NCI-H510A (cell line): ENCODE measurements around the gene CKMT2.
A peak's percentile ranks its signal among the peaks of the same experiment; 100 is the strongest.

Experiments
- DNase-seq: peaks from one replicate; lab custom pipeline; 2025; lab: John Stamatoyannopoulos, UW

CKMT2 gene

DNA sequence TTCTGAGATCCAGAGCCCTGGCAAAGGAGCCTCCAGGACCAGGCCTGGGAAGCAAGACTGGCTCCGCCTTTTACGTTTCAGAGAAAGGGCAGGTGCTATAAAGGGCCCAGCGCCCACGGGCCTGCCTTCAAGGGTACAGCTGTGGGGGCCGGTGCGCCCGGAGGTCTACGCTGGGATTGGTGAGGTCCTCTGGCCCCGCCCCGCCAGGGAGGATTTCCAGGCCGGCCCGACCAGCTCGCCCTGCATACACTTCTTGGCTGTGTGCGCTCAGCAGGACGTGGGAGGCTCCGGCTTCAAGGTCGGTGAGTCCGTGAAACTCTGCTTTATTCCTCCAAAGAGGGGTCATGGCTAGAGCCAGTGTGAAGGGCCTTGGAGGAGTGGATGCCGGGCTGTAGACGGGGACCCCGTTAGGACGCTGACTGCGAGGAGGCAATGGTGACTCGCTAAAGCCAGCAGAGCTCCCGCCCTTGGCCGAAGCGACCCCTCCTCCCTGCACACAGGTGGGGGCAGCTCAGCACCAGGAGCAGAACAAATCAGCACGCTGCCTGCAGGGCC is at the start of gene CKMT2:
Gene CKMT2, plus strand, starts transcription at position 243 of the 555 bp plus-strand sequence. CDS start 17,811 bp downstream, outside the sequence.
- DNase-seq: peak; percentile 35

GRCh38 chr5:81183811-81184748 is 49.0 kb upstream of the CKMT2 start:
- DNase-seq: no peak

- DNase-seq: no peak
These were observed 48.4 kb upstream of the CKMT2 start for GRCh38 chr5:81184749-81185110.

DNA sequence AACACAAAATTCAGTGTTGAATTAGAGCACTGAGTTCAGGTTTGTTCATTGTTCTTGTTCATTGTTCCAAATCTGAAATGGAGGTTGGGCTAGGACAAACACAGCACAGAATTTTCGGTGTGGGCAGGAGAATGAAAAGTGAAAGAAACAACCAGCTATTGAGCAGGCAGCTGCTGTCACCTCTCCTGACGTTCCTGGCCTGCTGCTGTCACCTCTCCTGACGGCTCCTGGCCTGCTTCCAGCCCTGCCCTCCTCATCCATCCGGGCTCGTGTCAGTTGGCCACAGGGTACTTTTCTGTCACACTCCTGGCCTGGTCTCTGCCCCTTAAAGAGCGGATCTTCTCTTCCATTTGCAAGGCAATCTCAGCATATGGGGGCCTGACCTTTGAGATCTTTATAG is 45.2 kb upstream of the CKMT2 start:
- no peak for DNase-seq

- no peak for DNase-seq
These were observed 44.2 kb upstream of the CKMT2 start for GRCh38 chr5:81188962-81189361.

DNA sequence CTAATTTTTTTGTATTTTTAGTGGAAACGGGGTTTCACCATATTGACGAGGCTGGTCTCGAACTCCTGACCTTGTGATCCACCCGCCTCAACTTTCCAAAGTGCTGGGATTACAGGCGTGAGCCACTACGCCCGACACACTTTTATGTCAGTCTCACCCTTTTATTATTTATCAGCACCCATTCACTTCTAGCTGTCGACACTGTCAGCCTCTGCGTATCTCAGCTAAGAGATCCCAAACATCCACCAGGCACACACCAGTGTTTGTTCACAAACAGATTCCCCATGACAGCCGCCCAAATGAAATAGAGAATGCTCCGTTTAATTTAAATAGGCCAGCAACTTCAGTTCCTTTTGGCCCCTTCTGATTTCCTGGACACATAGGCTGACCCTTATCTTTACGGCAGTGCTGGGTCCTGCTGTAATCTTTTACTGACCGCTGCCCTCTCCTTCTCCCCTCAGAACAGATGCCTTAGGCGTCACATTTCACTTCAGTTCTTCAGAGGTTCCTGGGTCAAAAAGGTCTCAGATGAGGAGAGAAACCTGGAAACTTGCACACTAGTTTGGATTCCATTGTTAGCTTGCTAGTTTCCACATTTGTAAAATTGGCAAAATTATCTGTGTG is 43.1 kb upstream of the CKMT2 start:
- no peak for DNase-seq

DNA sequence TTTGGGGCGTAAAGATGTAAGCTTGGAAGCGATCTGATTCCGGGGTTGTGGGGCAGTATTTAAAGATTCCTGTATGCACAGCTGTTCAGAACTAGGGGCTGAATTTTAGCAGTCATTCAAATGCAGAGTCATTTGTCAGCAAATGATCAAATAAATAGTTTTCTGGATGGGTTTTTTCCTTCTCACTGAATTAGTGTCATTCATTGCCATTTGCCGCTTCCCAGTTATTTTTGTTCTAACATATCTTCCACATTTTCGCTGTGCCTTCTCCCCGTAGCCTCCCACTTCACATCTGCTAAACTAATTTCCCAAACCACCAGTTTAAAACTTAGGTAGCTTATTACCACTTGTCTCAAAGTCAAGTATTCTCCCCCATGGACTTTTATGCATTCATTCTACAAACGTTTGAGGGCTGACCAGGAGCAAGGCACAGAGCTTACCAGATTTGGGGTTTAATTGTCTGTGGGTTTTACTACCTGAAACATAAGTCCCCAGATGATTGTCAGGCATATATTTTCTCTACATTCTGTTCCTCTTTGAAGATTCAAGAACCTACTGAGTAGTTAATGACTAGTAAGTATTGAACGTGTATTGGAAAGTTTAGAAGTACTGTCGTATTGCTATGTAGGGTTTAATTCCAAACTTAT is 41.3 kb upstream of the CKMT2 start:
- no peak for DNase-seq

DNA sequence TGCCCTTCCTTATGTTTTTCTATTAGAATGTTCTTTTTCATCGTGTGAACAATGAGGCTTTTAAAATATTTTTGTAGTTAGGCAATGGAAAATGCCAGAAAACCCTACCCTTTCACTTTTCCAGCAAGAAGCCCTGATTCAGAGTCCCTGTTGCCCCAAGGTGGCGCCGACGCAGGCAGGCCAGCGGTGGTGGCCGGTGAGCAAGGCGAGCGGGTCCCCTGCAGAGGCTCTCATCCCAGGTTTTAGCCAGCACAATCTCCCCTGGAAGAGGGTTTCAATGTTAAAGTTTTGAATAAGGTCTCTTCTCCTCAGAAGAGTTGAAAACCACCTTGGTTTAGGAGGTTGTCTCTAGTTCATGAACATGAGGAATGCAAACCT is 40.8 kb upstream of the CKMT2 start:
- no peak for DNase-seq

- DNase-seq: no peak
These were observed 38.3 kb upstream of the CKMT2 start for GRCh38 chr5:81194633-81195334.

DNA sequence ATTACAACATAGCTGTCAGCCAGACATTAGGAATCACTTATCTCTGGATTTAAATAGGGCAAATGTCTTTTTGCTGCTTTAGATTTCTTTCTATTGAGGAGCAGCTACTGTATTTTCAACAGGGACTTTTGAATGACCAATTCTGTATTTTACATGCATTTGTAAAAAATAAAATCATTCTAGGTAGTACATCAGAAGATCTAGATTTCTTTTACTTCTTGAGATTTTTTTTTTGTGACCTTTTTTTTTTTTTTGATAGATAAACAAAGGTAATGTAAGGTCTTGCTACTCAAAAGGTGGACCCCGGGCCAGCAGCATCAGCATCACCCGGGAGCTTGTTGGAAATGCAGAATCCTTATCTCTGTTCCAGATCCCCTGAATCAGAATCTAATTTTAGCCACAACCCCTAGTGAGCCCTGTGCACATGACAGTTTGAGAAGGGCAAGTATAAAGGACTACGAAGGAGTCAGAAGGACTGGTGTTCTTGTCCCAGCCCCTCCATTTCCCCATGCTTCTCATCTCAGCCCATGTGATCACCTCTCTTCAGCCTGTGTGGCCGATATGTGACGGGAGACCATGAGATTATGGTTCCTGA is 37.7 kb upstream of the CKMT2 start:
- no peak for DNase-seq

- no peak for DNase-seq
These were observed 30.5 kb upstream of the CKMT2 start for GRCh38 chr5:81202655-81203054.

DNA sequence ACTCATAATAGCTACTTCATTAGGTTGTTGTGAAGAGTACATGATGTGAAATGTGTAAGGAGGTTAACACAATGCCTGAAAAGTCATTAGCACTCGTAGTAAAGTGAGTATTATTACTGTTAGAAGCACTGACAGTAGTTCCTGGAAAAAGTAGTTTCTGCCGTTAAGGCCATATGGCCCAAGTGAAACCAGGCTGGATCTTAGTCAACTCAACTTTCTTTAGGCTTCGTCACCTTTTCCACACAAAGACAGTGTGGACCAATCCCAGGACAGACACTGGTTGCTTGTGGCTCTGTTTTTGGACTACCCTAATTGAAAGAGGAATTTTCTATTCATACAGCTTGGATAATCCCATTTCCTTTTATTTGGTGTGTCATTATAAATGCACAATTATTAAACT is 29.4 kb upstream of the CKMT2 start:
- DNase-seq: no peak

DNA sequence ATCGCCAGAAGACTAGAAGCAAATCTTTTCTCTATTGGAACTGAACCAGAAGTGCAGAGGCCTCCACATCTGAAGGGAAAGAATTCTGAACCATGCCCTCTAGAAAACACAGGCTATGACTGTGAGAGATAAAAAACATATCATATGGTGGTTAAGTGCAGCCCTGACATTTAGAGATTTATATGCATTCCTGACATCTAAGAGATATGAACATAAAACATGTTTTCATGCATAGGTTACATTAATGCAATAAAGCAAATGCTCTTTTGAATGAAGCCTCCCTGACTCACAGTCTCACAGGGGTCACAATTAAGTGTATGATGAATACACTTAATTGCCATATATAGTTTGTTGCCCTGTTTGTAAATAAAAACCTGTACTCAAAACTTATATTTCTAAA is 28.9 kb upstream of the CKMT2 start:
- no peak for DNase-seq

DNA sequence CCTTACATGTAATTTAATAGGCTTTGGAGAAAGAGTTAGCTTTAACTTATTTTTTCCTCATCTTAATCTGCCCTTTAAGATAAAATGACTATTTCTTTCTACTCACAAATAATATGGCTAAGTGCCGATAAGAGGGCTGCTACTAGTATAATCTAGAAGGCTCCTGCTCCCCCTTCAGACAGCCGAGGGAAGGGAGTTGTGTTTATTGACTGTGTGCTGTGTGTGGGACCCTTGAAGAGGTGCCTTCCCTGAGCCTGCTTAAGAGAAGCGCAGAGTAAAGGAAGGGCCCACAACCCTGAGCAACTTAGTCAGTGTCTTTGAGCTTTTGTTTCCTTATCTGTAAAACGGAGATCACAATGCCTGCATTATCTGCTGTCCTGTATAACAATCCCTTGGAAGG is 28.1 kb upstream of the CKMT2 start:
- no peak for DNase-seq

DNA sequence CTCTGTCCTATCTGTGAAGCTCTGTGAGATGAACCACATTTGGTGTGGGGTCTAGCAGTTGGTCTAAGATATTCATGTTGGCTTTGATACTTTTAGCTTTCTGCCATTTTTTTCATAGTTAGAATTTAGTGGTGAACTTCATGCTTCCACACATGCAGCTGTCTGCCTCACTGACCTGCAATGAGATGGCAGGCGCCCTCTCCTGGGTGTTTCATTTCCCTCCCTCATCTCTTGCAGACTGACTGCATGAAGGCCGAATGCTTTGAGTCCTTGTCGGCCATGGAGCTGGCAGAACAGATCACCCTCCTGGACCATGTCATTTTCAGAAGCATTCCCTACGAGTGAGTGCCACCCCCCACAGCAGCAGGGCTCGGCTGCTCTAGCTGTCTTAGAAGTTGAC is 26.1 kb upstream of the CKMT2 start:
- no peak for DNase-seq

GRCh38 chr5:81208904-81209303 is 24.2 kb upstream of the CKMT2 start:
- no peak for DNase-seq

GRCh38 chr5:81209386-81209785 is 23.7 kb upstream of the CKMT2 start:
- no peak for DNase-seq

DNA sequence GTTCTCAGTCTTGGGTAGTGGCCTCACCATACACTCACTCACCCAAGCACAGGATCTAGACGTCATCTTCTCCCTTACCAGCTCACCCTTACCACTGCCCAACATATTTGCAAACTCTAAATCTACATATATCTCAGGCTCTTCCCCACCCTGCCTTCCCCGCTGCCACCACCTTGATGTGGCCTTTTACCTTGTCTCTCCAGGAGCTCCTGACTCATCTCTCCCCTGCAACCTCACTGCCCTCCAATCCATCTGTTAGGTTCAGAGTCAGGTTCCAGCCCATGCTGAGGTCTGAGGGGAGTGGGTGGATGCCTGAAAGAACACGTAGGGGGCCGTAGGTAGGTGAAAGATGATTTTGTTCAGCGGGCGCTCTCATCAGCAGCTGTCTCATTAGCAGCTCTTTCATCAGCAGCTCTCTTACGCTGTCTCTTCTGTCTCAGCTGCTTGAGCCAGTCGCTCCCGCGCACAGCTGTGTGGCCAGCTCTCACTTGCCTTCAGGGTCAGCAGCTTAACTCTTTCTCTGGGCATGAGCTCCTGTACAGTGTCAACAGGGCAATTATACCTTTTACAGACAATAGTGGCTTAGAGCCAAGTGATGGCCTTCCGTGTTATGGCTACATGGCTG is 23.1 kb upstream of the CKMT2 start:
- DNase-seq: no peak

DNA sequence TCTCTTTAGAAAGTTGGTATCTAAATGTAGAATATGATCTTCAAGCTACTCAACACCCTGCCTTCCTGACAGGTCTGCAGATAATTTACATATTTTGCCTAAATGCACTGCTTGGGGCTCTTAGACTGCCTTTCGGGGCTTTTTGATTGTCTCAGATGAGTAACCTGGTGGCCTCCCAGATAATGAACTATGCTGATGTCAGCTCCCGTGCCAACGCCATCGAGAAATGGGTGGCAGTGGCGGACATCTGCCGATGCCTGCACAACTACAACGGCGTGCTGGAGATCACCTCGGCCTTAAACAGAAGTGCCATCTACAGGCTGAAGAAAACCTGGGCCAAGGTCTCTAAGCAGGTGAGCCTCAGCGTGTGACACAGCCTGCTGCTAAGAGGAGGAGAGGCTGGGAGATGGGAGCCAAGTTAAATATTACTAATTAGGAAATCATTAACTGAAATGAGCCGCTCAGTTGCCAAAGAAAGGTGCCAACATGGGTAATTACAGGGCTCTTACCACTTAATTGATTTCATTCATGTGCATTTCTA is 20.8 kb upstream of the CKMT2 start:
- no peak for DNase-seq

DNA sequence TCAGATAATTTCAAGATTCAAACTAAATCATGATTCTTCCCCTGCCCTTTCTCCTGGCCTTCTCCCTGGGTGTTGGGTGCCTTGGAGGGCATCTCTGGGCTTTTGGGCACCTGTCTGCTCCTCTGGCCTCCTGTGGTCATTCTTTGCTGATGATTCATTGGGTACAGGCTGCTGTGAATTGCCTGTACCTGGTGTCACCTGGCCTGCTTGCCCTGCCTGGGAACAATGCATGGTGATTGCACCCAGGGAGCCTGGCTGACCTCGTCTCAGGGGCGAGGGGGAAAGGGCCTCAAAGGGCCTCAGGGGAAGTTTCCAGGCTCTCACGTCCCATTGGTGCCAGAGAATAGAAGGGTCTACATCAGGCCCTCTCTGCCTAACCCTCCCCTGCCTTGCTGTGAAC is 20.1 kb upstream of the CKMT2 start:
- DNase-seq: no peak

DNA sequence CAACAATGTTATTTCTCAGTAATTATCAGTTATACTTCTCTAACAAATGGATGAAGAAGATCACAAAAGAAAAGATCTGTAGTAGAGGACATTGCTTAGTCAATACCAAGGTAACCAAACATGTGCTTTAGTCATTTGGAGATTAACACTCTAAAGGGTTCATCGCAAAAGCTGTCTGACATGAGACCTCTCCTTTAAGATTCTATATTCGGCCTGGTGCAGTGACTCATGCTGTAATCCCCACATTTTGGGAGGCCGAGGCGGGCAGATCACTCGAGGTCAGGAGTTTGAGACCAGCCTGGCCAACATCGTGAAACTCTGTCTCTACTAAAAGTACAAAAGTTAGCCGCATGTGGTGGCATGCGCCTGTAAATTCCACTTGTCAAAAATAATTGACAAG is 18.3 kb upstream of the CKMT2 start:
- DNase-seq: no peak
